Glutamatergic neuron (in vitro differentiated cells): Measurements from ENCODE around the gene PRPF38A. TPM values are rescaled to one million over a fixed set of nuclear protein-coding genes. Genes with fewer than 3 reads are reported as not detected.

Source experiments
- DNase-seq: peaks from one replicate; pipeline ENCODE4 v3.0.0; 2022
- H3K27ac Mint-ChIP-seq: one replicate; pipeline ENCODE4 v1.8.0; 2020; ENCODE audit warnings: mild to moderate bottlenecking, mixed read lengths, inconsistent platforms; ENCODE audit not compliant: unreplicated experiment
- H3K27me3 Mint-ChIP-seq: one replicate; pipeline ENCODE4 v1.8.0; 2020; ENCODE audit warnings: mild to moderate bottlenecking, moderate library complexity, mixed read lengths, inconsistent platforms; ENCODE audit not compliant: unreplicated experiment
- H3K36me3 Mint-ChIP-seq: one replicate; pipeline ENCODE4 v1.8.0; 2020; ENCODE audit warnings: mild to moderate bottlenecking, mixed read lengths, inconsistent platforms; ENCODE audit not compliant: unreplicated experiment
- H3K4me1 Mint-ChIP-seq: one replicate; pipeline ENCODE4 v1.8.0; 2020; ENCODE audit warnings: mild to moderate bottlenecking, low read depth, mixed read lengths, inconsistent platforms; ENCODE audit not compliant: unreplicated experiment
- H3K4me3 Mint-ChIP-seq: one replicate; pipeline ENCODE4 v1.8.0; 2020; ENCODE audit warnings: mild to moderate bottlenecking, mixed read lengths, inconsistent platforms; ENCODE audit not compliant: unreplicated experiment
- H3K9me3 Mint-ChIP-seq: one replicate; pipeline ENCODE4 v1.8.0; 2020; ENCODE audit warnings: mild to moderate bottlenecking, moderate library complexity, mixed read lengths, inconsistent platforms; ENCODE audit not compliant: unreplicated experiment
- total RNA-seq: library from RNA; stranded (reverse); fragmentation: NEBNext Ultra II Directional; extraction: Animal tissue kit (Norgen Biotek cat#: 25700); gene quantifications from one replicate; pipeline ENCODE4 v1.2.1, GENCODE V29; 2021; ENCODE audit not compliant: unreplicated experiment
- TF ChIP-seq, protein P1 (sequence below): fragments of 200-600 bp; sonication (generic); IDR thresholded peaks from one replicate; pipeline ENCODE4 v1.5.0; 2021; ENCODE audit not compliant: partially characterized antibody, unreplicated experiment

The PRPF38A gene
- total RNA-seq, 1 donor from 2014 or later = 41.6 TPM

DNA sequence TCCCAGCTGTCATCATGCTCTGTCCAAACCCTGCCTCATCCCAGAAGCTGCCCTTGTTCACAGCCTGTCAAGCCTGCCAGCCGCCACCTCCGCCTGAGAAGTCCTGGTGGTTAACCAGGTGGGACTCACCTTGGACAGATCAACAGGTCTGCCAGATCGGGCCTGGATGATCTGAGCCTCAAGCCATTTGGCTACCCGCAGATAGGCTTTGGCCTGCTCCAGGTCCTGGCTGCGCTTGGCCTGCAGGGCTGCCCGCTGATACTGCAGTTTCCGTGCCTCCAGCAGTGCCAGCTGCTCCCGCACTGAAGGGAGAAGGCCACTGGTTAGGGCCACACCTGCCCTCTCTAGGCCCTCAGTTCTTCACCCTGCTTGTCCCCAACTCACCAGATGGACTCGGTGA lies 47.0 kb upstream of the PRPF38A start:
- no peaks in the 10 kb centered on the region for H3K4me1 Mint-ChIP-seq
- H3K27ac Mint-ChIP-seq = no peak overlapping the region
- TF ChIP-seq, protein P1, sequence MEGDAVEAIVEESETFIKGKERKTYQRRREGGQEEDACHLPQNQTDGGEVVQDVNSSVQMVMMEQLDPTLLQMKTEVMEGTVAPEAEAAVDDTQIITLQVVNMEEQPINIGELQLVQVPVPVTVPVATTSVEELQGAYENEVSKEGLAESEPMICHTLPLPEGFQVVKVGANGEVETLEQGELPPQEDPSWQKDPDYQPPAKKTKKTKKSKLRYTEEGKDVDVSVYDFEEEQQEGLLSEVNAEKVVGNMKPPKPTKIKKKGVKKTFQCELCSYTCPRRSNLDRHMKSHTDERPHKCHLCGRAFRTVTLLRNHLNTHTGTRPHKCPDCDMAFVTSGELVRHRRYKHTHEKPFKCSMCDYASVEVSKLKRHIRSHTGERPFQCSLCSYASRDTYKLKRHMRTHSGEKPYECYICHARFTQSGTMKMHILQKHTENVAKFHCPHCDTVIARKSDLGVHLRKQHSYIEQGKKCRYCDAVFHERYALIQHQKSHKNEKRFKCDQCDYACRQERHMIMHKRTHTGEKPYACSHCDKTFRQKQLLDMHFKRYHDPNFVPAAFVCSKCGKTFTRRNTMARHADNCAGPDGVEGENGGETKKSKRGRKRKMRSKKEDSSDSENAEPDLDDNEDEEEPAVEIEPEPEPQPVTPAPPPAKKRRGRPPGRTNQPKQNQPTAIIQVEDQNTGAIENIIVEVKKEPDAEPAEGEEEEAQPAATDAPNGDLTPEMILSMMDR = no peak
- H3K36me3 Mint-ChIP-seq = peaks cover 25% of the 10 kb centered on the region
- DNase-seq = no peak
- peaks cover 4% of the 10 kb centered on the region for H3K9me3 Mint-ChIP-seq
- peaks cover 11% of the 10 kb centered on the region for H3K27me3 Mint-ChIP-seq
- H3K4me3 Mint-ChIP-seq = no peak overlapping the region

DNA sequence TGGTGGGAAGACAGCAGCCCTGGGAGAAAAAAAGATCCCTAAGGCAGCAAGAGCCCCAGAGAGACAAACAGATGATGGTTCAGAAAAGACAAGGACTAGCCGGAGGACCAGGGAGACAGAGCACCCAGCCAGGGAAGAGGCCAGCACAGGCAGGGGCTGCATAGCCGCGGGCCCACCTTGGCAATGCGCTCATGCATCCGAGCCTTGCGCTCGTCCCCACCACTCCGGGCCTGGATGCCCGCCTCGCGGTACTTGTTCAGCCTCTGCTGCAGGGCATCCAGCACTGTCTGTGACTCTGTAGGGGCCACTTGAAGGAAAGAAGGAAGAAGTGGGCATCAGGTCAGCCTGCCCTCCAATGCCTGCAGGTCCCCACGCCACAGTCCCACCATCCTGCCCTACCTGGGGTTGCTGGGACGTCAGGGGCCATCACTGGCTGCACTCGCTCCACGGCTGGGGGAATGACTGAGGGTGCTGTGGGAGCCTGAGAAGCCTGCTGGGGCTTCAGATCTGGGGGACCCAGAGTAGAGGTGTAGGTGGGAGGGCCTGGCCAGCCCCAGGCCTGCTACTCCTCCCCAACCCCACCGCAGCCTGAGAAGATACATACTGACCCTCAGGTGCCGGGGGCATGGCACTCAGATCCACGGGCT lies 45.4 kb upstream of the PRPF38A start:
- Mint-ChIP-seq H3K4me3 (no peak overlapping the region), H3K27ac (no peak overlapping the region), H3K9me3 (peaks cover 4% of the 10 kb centered on the region), H3K36me3 (peaks cover 19% of the 10 kb centered on the region), H3K4me1 (no peaks in the 10 kb centered on the region), H3K27me3 (peaks cover 9% of the 10 kb centered on the region)
- no peak for DNase-seq
- TF ChIP-seq, protein P1 = no peak

DNA sequence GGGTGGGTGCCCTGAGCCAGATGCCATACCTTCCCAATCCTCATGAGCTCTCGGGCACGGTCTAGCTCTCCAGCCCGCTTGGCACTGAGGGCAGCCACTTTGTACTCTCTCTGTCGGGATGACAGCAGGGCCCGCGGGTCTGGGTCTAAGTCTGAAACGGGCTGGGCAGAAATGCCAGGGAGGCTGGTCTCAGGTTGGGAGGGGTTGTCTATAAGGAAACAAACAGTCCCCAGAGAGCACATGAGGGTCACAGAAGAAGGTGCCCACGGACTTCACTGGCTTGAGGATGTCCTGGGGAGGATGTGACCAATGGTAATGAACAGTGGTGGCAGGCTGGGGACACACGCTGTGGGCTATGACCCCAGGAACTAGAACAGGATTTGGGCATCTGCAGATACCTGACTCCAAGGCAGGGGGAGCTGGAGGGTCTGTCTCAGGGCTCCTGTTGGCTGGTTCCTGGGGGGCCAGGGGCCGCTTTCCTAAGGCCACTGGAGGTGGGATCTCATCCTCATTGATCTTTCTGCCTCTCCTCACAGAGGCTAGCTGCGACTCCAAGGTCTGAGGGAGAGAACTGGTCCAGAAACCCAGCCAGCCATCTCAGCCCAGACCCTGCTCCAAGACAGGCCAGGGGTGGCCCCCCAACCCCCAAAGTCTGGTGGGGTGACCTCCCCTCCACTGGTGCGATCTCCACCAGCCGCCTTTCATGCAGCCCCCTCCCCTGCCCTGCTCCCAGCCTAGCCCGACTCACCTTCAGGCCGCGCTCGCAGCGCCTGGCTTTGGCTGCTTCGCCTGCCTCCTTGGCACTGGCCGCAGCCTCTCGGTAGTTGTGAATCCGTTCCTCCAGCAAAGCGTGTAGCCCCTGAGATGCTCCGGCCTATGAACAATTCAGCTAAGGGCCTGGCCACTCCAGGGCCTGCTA lies 44.5 kb upstream of the PRPF38A start:
- Mint-ChIP-seq H3K36me3 (peaks cover 14% of the 10 kb centered on the region), H3K4me1 (peaks cover 2% of the 10 kb centered on the region), H3K27me3 (peaks cover 9% of the 10 kb centered on the region), H3K9me3 (peaks cover 5% of the 10 kb centered on the region), H3K4me3 (no peak overlapping the region), H3K27ac (no peak overlapping the region)
- DNase-seq = no peak
- TF ChIP-seq, protein P1 = no peak

DNA sequence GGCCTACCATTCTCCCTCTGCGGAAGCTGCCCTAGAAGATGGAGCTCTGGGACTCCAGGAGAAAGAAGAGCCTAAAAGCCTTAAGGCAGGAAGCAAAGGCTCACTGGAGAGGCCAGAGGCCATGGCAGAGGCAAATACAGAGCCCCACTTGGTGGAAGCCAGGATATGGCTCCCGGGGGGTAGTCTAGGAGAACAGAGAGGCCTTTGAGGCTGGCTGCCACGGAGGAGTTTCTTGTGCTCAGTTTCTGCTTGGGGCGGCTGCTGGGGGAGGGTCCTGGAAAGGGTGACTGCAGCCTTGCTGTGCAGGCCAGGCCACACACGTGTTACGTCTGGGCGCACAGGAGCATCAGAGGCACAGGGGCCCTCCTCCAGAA lies 43.8 kb upstream of the PRPF38A start:
- H3K27ac Mint-ChIP-seq = no peak overlapping the region
- peaks cover 12% of the 10 kb centered on the region for H3K27me3 Mint-ChIP-seq
- peaks cover 8% of the 10 kb centered on the region for H3K9me3 Mint-ChIP-seq
- H3K4me3 Mint-ChIP-seq = no peak overlapping the region
- peaks cover 8% of the 10 kb centered on the region for H3K36me3 Mint-ChIP-seq
- DNase-seq = no peak
- peaks cover 2% of the 10 kb centered on the region for H3K4me1 Mint-ChIP-seq
- TF ChIP-seq, protein P1 = no peak

DNA sequence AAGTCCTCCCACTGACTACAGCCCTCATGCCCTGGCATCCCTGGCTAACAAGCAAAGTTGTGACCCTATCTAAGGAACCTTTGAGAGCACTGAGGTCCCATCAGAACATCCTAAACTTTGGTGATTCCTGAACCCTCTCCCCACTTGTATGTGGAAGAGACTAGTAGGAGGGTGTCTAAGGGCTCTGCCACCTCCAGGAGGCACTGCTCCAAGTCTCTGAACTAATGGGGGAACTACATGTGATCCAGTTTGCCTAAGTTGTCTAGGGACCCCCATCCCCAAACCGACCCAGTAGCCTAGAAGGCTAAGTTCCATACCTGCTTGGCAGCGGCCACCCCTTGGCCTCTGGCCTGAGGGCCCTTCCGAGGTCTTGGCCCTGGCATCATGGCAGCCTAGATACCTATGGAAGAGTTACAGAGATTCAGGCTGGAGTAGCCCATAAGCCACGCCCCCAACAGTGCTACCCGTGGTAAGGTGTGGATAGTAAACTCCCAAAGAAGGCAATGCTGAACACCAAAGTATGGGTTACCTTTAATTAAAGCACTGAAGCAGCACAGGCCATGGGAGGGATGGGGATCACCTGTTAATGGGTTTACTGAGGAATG lies 40.1 kb upstream of the PRPF38A start:
- DNase-seq = no peak
- TF ChIP-seq, protein P1 = no peak
- peak overlapping the region; percentile 100 for H3K27ac Mint-ChIP-seq
- peaks cover 6% of the 10 kb centered on the region for H3K36me3 Mint-ChIP-seq
- peaks cover 15% of the 10 kb centered on the region for H3K9me3 Mint-ChIP-seq
- peak overlapping the region; percentile 99 for H3K4me3 Mint-ChIP-seq
- peaks cover 13% of the 10 kb centered on the region for H3K27me3 Mint-ChIP-seq
- peaks cover 7% of the 10 kb centered on the region for H3K4me1 Mint-ChIP-seq
